K562 (cell line): ENCODE data around the gene TXLNB.

Source experiments
- CCNT2 ChIP-seq: IDR thresholded peaks from 2 replicates; pipeline ENCODE4 v1.6.1; 2011; ENCODE audit warnings: borderline replicate concordance, low read depth, mild to moderate bottlenecking, moderate library complexity, mixed read lengths, low read length; ENCODE audit not compliant: insufficient read length; ENCODE audit errors: extremely low read depth
- CTCF ChIP-seq, 3 experiments: IDR thresholded peaks in 2 of 3; conservative IDR thresholded peaks in 1 of 3; 2 replicates each; pipeline ENCODE4 v1.5.1; 2011 to 2012; ENCODE audit warnings: low read length in 3 of 3, mild to moderate bottlenecking in 3 of 3, control low read depth in 2 of 3, improper control_type of control experiment in 1 of 3, inconsistent platforms in 1 of 3, low read depth in 1 of 3, mixed read lengths in 1 of 3, moderate library complexity in 1 of 3; ENCODE audit not compliant: insufficient read depth in 2 of 3
- ILK ChIP-seq: fragments of 450-650 bp; IDR thresholded peaks from 2 replicates; pipeline ENCODE4 v1.6.1; 2016; ENCODE audit warnings: missing genetic modification characterization, low read depth, mild to moderate bottlenecking, missing compliant biosample characterization, moderate library complexity, borderline replicate concordance
- MAFF ChIP-seq: IDR thresholded peaks from 2 replicates; pipeline ENCODE4 v1.6.1; 2012; ENCODE audit warnings: low read length, improper control_type of control experiment
- POLR2A ChIP-seq: fragments of 450-650 bp; conservative IDR thresholded peaks from 2 replicates; pipeline ENCODE4 v1.6.1; 2016
- ZFPM2 ChIP-seq: fragments of 250-450 bp; sonication (Bioruptor Pico); IDR thresholded peaks from 2 replicates; pipeline ENCODE4 v1.5.1; 2022; ENCODE audit warnings: mild to moderate bottlenecking
- ZNF24 ChIP-seq: fragments of 450-650 bp; IDR thresholded peaks from 2 replicates; pipeline ENCODE4 v1.6.1; 2016

DNA sequence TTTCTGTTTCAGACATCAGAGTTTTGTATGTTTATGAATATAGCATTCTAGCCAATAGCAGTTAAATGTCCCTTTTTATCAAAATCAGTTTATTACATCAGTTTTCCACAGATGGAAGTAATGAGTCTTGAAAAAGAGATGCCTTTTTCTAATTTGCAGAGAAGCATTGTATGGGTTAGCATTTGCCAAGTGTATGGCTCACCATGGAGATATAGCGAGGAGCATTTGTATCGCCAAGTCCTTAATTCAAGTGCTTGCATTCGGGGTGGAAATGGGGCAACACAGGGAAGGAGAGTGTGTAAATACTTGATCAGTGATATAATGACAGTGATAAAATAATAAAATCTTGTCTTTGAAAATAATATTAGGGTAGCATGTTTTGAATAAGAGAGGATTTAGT, 42.9 kb downstream of the TXLNB start:
- TF ChIP-seq MAFF (no peak), CCNT2 (no peak), POLR2A (no peak), ZNF24 (no peak), CTCF (IDR thresholded peaks at IDR 0.05 in 2 of 3, conservative IDR thresholded peaks at IDR 0.05 in 1 of 3; ENCODE audit: insufficient read depth in 2 of 3, low read depth in 1 of 3, low read length in 3 of 3) (no peak), ZFPM2 (no peak), ILK (tag) (no peak)
